ENCODE data around the gene GABARAPL1.

DNA sequence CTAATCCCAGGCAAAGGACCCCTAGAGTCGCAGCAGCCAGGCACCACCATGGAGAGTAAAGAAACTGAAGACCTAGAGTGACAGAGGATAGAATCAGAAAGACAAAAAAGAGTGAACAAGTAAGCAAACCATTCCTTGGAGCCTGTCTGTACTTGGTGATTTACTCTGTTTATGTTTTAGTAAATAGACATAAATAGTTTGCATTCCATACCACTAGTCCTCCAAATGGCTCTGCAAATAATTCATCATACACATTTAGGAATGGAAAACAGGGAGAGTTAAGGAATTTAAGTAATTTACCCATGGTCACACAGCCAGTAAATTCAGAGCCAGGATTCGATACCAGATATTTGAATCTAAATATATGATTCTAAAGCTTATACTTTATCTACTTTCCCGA is 43.6 kb upstream of the GABARAPL1 start:
- TF ChIP-seq, protein P1, sequence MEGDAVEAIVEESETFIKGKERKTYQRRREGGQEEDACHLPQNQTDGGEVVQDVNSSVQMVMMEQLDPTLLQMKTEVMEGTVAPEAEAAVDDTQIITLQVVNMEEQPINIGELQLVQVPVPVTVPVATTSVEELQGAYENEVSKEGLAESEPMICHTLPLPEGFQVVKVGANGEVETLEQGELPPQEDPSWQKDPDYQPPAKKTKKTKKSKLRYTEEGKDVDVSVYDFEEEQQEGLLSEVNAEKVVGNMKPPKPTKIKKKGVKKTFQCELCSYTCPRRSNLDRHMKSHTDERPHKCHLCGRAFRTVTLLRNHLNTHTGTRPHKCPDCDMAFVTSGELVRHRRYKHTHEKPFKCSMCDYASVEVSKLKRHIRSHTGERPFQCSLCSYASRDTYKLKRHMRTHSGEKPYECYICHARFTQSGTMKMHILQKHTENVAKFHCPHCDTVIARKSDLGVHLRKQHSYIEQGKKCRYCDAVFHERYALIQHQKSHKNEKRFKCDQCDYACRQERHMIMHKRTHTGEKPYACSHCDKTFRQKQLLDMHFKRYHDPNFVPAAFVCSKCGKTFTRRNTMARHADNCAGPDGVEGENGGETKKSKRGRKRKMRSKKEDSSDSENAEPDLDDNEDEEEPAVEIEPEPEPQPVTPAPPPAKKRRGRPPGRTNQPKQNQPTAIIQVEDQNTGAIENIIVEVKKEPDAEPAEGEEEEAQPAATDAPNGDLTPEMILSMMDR (tag by site-specific recombination; IDR thresholded peaks at IDR 0.05), result no peak
- TF ChIP-seq, protein P2, sequence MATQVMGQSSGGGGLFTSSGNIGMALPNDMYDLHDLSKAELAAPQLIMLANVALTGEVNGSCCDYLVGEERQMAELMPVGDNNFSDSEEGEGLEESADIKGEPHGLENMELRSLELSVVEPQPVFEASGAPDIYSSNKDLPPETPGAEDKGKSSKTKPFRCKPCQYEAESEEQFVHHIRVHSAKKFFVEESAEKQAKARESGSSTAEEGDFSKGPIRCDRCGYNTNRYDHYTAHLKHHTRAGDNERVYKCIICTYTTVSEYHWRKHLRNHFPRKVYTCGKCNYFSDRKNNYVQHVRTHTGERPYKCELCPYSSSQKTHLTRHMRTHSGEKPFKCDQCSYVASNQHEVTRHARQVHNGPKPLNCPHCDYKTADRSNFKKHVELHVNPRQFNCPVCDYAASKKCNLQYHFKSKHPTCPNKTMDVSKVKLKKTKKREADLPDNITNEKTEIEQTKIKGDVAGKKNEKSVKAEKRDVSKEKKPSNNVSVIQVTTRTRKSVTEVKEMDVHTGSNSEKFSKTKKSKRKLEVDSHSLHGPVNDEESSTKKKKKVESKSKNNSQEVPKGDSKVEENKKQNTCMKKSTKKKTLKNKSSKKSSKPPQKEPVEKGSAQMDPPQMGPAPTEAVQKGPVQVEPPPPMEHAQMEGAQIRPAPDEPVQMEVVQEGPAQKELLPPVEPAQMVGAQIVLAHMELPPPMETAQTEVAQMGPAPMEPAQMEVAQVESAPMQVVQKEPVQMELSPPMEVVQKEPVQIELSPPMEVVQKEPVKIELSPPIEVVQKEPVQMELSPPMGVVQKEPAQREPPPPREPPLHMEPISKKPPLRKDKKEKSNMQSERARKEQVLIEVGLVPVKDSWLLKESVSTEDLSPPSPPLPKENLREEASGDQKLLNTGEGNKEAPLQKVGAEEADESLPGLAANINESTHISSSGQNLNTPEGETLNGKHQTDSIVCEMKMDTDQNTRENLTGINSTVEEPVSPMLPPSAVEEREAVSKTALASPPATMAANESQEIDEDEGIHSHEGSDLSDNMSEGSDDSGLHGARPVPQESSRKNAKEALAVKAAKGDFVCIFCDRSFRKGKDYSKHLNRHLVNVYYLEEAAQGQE (tag by site-specific recombination; IDR thresholded peaks at IDR 0.05), result no peak
- TF ChIP-seq, protein P3, sequence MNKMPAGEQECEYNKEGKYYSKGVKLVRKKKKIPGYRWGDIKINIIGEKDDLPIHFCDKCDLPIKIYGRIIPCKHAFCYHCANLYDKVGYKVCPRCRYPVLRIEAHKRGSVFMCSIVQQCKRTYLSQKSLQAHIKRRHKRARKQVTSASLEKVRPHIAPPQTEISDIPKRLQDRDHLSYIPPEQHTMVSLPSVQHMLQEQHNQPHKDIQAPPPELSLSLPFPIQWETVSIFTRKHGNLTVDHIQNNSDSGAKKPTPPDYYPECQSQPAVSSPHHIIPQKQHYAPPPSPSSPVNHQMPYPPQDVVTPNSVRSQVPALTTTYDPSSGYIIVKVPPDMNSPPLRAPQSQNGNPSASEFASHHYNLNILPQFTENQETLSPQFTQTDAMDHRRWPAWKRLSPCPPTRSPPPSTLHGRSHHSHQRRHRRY (tag by site-specific recombination; IDR thresholded peaks at IDR 0.05), result no peak
- TF ChIP-seq, protein P4, sequence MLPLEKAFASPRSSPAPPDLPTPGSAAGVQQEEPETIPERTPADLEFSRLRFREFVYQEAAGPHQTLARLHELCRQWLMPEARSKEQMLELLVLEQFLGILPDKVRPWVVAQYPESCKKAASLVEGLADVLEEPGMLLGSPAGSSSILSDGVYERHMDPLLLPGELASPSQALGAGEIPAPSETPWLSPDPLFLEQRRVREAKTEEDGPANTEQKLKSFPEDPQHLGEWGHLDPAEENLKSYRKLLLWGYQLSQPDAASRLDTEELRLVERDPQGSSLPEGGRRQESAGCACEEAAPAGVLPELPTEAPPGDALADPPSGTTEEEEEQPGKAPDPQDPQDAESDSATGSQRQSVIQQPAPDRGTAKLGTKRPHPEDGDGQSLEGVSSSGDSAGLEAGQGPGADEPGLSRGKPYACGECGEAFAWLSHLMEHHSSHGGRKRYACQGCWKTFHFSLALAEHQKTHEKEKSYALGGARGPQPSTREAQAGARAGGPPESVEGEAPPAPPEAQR (tag by site-specific recombination; IDR thresholded peaks at IDR 0.05), result no peak
- TF ChIP-seq, protein P5, sequence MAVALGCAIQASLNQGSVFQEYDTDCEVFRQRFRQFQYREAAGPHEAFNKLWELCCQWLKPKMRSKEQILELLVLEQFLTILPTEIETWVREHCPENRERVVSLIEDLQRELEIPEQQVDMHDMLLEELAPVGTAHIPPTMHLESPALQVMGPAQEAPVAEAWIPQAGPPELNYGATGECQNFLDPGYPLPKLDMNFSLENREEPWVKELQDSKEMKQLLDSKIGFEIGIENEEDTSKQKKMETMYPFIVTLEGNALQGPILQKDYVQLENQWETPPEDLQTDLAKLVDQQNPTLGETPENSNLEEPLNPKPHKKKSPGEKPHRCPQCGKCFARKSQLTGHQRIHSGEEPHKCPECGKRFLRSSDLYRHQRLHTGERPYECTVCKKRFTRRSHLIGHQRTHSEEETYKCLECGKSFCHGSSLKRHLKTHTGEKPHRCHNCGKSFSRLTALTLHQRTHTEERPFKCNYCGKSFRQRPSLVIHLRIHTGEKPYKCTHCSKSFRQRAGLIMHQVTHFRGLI (tag by site-specific recombination; IDR thresholded peaks at IDR 0.05), result no peak
- TF ChIP-seq, protein P6, sequence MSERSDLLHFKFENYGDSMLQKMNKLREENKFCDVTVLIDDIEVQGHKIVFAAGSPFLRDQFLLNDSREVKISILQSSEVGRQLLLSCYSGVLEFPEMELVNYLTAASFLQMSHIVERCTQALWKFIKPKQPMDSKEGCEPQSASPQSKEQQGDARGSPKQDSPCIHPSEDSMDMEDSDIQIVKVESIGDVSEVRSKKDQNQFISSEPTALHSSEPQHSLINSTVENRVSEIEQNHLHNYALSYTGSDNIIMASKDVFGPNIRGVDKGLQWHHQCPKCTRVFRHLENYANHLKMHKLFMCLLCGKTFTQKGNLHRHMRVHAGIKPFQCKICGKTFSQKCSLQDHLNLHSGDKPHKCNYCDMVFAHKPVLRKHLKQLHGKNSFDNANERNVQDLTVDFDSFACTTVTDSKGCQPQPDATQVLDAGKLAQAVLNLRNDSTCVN (tag by site-specific recombination; optimal IDR thresholded peaks at IDR 0.05), result no peak
- TF ChIP-seq ZNF2 (tag by site-specific recombination; IDR thresholded peaks at IDR 0.05) (no peak), ZNF133 (tag by site-specific recombination; IDR thresholded peaks at IDR 0.05) (no peak), ZFP3 (tag by site-specific recombination; IDR thresholded peaks at IDR 0.05; ENCODE audit: low read depth) (no peak), ZNF571 (tag by site-specific recombination; IDR thresholded peaks at IDR 0.05) (no peak), ZNF747 (tag by site-specific recombination; IDR thresholded peaks at IDR 0.05) (no peak), GLI2 (tag by site-specific recombination; IDR thresholded peaks at IDR 0.05; ENCODE audit: borderline replicate concordance, low read depth) (no peak)
- TF ChIP-seq, protein P7, sequence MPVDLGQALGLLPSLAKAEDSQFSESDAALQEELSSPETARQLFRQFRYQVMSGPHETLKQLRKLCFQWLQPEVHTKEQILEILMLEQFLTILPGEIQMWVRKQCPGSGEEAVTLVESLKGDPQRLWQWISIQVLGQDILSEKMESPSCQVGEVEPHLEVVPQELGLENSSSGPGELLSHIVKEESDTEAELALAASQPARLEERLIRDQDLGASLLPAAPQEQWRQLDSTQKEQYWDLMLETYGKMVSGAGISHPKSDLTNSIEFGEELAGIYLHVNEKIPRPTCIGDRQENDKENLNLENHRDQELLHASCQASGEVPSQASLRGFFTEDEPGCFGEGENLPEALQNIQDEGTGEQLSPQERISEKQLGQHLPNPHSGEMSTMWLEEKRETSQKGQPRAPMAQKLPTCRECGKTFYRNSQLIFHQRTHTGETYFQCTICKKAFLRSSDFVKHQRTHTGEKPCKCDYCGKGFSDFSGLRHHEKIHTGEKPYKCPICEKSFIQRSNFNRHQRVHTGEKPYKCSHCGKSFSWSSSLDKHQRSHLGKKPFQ (tag by site-specific recombination; IDR thresholded peaks at IDR 0.05), result no peak

All from HEK293 (cell line).